Measurements from ENCODE around the gene SH3RF1. TPM values are rescaled to one million over a fixed set of nuclear protein-coding genes. Genes with fewer than 3 reads are reported as not detected.
"Not testable (repeated sequence)": the region's sequence is repeated elsewhere in the genome, so short reads cannot be mapped to it uniquely, and the experiment has no call there.

SH3RF1 gene
- polyA plus RNA-seq, 1 donor, result 30.1 TPM

GRCh38 chr4:169228076-169228475 is 42.7 kb downstream of the SH3RF1 start:
- no peak for DNase-seq

- no peak for DNase-seq
Measured at GRCh38 chr4:169226565-169226964, 44.2 kb downstream of the SH3RF1 start.

- no peak for DNase-seq
Measured at GRCh38 chr4:169225812-169226211, 44.9 kb downstream of the SH3RF1 start.

- no peak for DNase-seq
Measured at GRCh38 chr4:169225058-169225751, 45.6 kb downstream of the SH3RF1 start.

- no peak for DNase-seq
Measured at GRCh38 chr4:169222761-169223160, 48.0 kb downstream of the SH3RF1 start.

GRCh38 chr4:169221662-169222061 is 49.1 kb downstream of the SH3RF1 start:
- DNase-seq, result no peak

GRCh38 chr4:169220854-169221411 is 49.8 kb downstream of the SH3RF1 start:
- no peak for DNase-seq

- no peak for DNase-seq
Measured at GRCh38 chr4:169220447-169220846, 50.3 kb downstream of the SH3RF1 start.

- no peak for DNase-seq
Measured at GRCh38 chr4:169219440-169219839, 51.3 kb downstream of the SH3RF1 start.

GRCh38 chr4:169215656-169216055 is 55.1 kb downstream of the SH3RF1 start:
- no peak for DNase-seq

- no peak for DNase-seq
Measured at GRCh38 chr4:169212981-169213380, 57.8 kb downstream of the SH3RF1 start.

GRCh38 chr4:169210504-169211118 is 60.1 kb downstream of the SH3RF1 start:
- DNase-seq, result no peak

GRCh38 chr4:169209388-169209883 is 61.3 kb downstream of the SH3RF1 start:
- no peak for DNase-seq

- DNase-seq, result no peak
Measured at GRCh38 chr4:169208516-169208915, 62.2 kb downstream of the SH3RF1 start.

GRCh38 chr4:169208090-169208455 is 62.7 kb downstream of the SH3RF1 start:
- DNase-seq, result no peak

- no peak for DNase-seq
Measured at GRCh38 chr4:169207436-169208089, 63.2 kb downstream of the SH3RF1 start.

GRCh38 chr4:169205744-169206080 is 65.0 kb downstream of the SH3RF1 start:
- no peak for DNase-seq

- no peak for DNase-seq
Measured at GRCh38 chr4:169205075-169205743, 65.5 kb downstream of the SH3RF1 start.

GRCh38 chr4:169203891-169204290 is 66.9 kb downstream of the SH3RF1 start:
- DNase-seq, result no peak

GRCh38 chr4:169203278-169203677 is 67.5 kb downstream of the SH3RF1 start:
- DNase-seq, result not testable (repeated sequence)

GRCh38 chr4:169202878-169203277 is 67.9 kb downstream of the SH3RF1 start:
- no peak for DNase-seq

- no peak for DNase-seq
Measured at GRCh38 chr4:169202145-169202699, 68.5 kb downstream of the SH3RF1 start.

Data from left kidney (tissue), 2 donors.